Ovary (tissue), 3 donors: ENCODE data around the gene ZNF277.

Experiments
- POLR2A ChIP-seq: fragments of 450-650 bp; IDR thresholded peaks from one replicate; pipeline ENCODE4 v1.6.1; 2017; ENCODE audit warnings: antibody characterized with exemption, mild to moderate bottlenecking, moderate library complexity
- TF ChIP-seq, protein P1 (sequence below), 3 donors: fragments of 450-650 bp in 2 of 3; fragments of 200-600 bp in 1 of 3; IDR thresholded peaks; one replicate each; pipeline versions ENCODE4 v1.5.1 to v1.8.0; 2016 to 2022; ENCODE audit warnings: antibody characterized with exemption in 3 of 3, mild to moderate bottlenecking in 1 of 3
- donor health status: DM: no; HTN: no; CAD: no.

DNA sequence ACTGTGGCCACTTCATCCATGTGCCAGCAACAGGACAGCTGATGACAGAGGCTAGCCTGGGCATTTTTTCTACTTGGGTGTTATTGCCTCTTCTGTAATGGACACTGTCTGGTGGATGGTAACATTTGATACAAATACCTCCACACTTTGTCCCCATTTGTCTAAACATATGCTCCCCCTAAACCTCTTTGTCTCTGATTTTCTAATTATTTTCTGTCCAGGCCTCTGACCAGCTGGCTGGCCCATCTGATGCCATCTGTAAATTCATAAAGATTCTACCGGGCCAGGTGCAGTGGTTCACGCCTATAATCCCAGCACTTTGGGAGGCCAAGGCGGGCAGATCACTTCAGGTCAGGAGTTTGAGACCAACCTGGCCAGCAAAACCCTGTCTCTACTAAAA, 159.1 kb downstream of the ZNF277 start:
- TF ChIP-seq, protein P1, sequence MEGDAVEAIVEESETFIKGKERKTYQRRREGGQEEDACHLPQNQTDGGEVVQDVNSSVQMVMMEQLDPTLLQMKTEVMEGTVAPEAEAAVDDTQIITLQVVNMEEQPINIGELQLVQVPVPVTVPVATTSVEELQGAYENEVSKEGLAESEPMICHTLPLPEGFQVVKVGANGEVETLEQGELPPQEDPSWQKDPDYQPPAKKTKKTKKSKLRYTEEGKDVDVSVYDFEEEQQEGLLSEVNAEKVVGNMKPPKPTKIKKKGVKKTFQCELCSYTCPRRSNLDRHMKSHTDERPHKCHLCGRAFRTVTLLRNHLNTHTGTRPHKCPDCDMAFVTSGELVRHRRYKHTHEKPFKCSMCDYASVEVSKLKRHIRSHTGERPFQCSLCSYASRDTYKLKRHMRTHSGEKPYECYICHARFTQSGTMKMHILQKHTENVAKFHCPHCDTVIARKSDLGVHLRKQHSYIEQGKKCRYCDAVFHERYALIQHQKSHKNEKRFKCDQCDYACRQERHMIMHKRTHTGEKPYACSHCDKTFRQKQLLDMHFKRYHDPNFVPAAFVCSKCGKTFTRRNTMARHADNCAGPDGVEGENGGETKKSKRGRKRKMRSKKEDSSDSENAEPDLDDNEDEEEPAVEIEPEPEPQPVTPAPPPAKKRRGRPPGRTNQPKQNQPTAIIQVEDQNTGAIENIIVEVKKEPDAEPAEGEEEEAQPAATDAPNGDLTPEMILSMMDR (IDR thresholded peaks at IDR 0.05) = no peak
- no peak for TF ChIP-seq POLR2A
